Esophagus squamous epithelium (tissue), 5 donors: ENCODE results near the gene KANSL2. TPM values are rescaled to one million over a fixed set of nuclear protein-coding genes. Genes with fewer than 3 reads are reported as not detected.
"Not testable (repeated sequence)": the region's sequence is repeated elsewhere in the genome, so short reads cannot be mapped to it uniquely, and the experiment has no call there.

ENCODE experiments used
- DNase-seq: peaks from one replicate; lab custom pipeline; 2025; lab: John Stamatoyannopoulos, UW
- H3K27ac ChIP-seq, 4 donors: fragments of 200-600 bp; sonication (generic); one replicate each; pipeline ENCODE4 v1.5.1; 2016 to 2019; ENCODE audit warnings: mild to moderate bottlenecking in 1 of 4
- H3K27me3 ChIP-seq, 4 donors: fragments of 200-600 bp; sonication (generic); 1 replicate in 3 of 4; 2 replicates in 1 of 4; pipeline versions ENCODE4 v1.5.1 to v1.6.0; 2017 to 2021; ENCODE audit warnings: antibody characterized with exemption in 1 of 4
- H3K36me3 ChIP-seq, 3 donors: fragments of 200-600 bp; sonication (generic); one replicate each; pipeline ENCODE4 v1.5.1; 2016 to 2019
- H3K4me1 ChIP-seq, 3 donors: fragments of 200-600 bp; sonication (generic); one replicate each; pipeline ENCODE4 v1.5.1; 2017 to 2019
- H3K4me3 ChIP-seq, 4 donors: fragments of 200-600 bp; sonication (generic); 1 replicate in 3 of 4; 2 replicates in 1 of 4; pipeline ENCODE4 v1.5.1; 2016 to 2019; ENCODE audit warnings: mild to moderate bottlenecking in 2 of 4, moderate library complexity in 1 of 4
- H3K9me3 ChIP-seq, 3 donors: fragments of 200-600 bp; sonication (generic); one replicate each; pipeline ENCODE4 v1.5.1; 2016 to 2019
- CTCF ChIP-seq, 6 experiments: fragments of 450-650 bp in 4 of 6; fragments of 200-600 bp in 2 of 6; sonication (generic) in 2 of 6; IDR thresholded peaks; one replicate each; pipeline ENCODE4 v1.5.1; 2016 to 2019; ENCODE audit warnings: antibody characterized with exemption in 6 of 6, mild to moderate bottlenecking in 4 of 6, moderate library complexity in 4 of 6
- POLR2A ChIP-seq, 4 donors: fragments of 450-650 bp; IDR thresholded peaks; one replicate each; pipeline ENCODE4 v1.6.1; 2017; ENCODE audit warnings: antibody characterized with exemption in 4 of 4, mild to moderate bottlenecking in 4 of 4, moderate library complexity in 3 of 4
- WGBS, 2 donors: methylation state at CpG; one replicate each; pipeline ENCODE4 v1.1.5; 2018; 5-methylcytosine and 5-hydroxymethylcytosine counted together
- intact Hi-C: fragments of 100-400 bp; cut with DNase I; formaldehyde crosslinking; loops from one replicate; pipeline ENCODE4 v1.15.0; 2022
- total RNA-seq, 4 donors: library from RNA; depleted of rRNA; stranded (reverse); fragments of >200 nt; gene quantifications; one replicate each; pipeline ENCODE4 v1.1.0, GENCODE V29; 2016
- donor health status: DM: yes; HTN: yes; CAD: no.

The KANSL2 gene, protein sequence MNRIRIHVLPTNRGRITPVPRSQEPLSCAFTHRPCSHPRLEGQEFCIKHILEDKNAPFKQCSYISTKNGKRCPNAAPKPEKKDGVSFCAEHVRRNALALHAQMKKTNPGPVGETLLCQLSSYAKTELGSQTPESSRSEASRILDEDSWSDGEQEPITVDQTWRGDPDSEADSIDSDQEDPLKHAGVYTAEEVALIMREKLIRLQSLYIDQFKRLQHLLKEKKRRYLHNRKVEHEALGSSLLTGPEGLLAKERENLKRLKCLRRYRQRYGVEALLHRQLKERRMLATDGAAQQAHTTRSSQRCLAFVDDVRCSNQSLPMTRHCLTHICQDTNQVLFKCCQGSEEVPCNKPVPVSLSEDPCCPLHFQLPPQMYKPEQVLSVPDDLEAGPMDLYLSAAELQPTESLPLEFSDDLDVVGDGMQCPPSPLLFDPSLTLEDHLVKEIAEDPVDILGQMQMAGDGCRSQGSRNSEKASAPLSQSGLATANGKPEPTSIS
- total RNA-seq: 10 to 100 TPM; 23.9 to 46.0 (median 33.3) TPM

DNA sequence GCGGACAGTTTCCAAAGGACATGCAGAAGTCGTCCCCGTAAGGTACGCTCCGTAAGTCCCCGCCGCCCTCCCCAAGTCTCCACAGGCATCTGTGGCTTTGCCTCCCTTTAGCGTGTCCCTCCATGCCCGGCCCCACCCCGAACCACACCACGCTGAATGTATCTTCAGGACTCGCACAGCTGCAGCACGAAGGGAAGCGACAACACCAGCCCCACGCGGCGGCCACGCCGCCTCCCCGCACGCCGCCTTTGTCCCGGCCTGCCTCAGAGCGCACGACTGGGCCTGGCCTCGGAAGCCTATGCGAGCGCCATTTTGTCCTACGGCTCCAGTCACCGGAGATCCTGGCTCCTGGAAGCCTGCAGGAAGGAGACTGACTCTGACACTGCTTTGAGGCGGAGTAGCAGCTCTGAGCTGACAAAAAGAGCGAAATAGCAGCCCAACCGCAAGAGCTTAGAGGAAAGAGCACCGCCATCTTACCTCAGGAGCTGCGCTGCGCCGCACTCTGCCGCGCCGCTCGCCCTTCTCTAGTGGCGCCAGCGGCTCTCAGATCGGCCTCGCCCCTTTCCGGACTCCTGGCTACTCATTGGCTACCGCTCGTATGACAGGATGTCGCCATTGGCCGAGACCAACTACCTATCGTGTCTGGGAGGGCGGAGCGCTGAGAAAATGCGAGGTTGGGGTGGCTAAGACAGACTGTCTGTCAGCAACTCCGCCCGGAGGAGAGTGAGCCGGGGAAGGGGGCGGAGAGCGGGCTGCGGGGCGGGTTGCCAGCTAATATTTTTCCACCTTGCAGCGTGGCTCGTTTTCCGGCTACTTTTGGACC, at the start of gene KANSL2:
Gene KANSL2, minus strand, starts transcription at position 529 of the 823 bp plus-strand sequence. CDS start 606 bp downstream, outside the sequence.
- DNase-seq: peak; percentile 97

DNA sequence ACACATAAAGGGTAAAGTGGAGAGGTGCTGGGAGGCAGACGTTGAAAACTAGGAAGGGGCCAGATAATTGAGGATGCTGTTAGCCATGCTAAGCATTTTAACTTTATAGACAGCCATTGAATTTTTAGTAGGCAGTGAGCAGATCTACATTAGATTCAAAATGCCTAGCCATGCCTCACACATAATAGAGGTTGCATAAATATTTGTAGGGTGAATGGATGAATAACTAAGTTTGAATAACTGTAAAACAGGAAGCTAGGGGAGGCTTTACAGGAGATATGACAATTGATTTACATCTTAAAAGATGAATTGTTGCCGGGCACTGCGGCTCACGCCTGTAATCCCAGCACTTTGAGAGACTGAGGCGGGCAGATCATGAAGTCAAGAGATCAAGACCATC, 46.8 kb upstream of the KANSL2 start:
- no peak for DNase-seq
- no peak for TF ChIP-seq CTCF (IDR thresholded peaks at IDR 0.05)
- TF ChIP-seq POLR2A (IDR thresholded peaks at IDR 0.05): no peak
- Histone ChIP-seq H3K27me3 (no peaks in the 10 kb centered on the region), H3K4me3 (no peak overlapping the region), H3K27ac (no peak overlapping the region), H3K4me1 (no peaks in the 10 kb centered on the region), H3K9me3 (no peaks in the 10 kb centered on the region), H3K36me3 (no peaks in the 10 kb centered on the region)
- intact Hi-C loops: no loop called here
- WGBS, 2 donors: 68 to 76% methylated on average over 5 of the region's 5 CpGs

More for the DNA sequence above, at the start of gene KANSL2:
- Histone ChIP-seq H3K27ac (peak within 1 kb of the TSS; percentile 92 to 97 (median 93)), H3K4me3 (peak within 1 kb of the TSS; percentile 74 to 92 (median 78)), H3K36me3 (peaks cover 0 to 34% (median 7%) of the 10 kb centered on the region in 3 donors), H3K4me1 (peaks cover 18 to 52% (median 41%) of the 10 kb centered on the region in 3 donors), H3K27me3 (no peaks in the 10 kb centered on the region), H3K9me3 (no peaks in the 10 kb centered on the region)
- TF ChIP-seq POLR2A (IDR thresholded peaks at IDR 0.05) (peak in 3 of 4 donors; percentile 93 to 99 (median 99)), CTCF (IDR thresholded peaks at IDR 0.05) (peak in 2 of 6 experiments; percentile 7 to 12)
- intact Hi-C loops: no loop called here
- WGBS, 2 donors: 0% methylated on average over 17 to 44 of the region's 64 CpGs

DNA sequence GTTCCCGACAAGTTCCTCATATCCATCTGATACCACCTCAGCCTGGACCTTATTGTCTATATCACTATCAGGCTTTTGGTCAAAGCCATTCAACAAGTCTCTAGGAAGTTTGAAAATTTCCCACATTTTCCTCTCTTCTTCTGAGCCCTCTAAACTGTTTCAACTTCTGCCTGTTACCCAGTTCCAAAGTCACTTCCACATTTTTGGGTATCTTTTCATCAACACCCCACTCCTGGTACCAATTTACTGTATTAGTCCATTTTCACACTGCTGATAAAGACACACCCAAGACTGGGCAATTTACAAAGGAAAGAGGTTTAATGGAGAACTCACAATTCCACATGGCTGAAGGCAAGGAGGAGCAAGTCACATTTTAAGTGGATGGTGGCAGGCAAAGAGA, 38.7 kb upstream of the KANSL2 start:
- H3K36me3 ChIP-seq, H3K27ac ChIP-seq, H3K4me3 ChIP-seq, DNase-seq, intact Hi-C loops, H3K27me3 ChIP-seq: not testable (repeated sequence)
- Histone ChIP-seq H3K4me1 (peaks cover 0 to 12% (median under 1%) of the 10 kb centered on the region in 3 donors), H3K9me3 (peaks cover 0 to 19% (median 8%) of the 10 kb centered on the region in 3 donors)
- 96 to 100% methylated on average over 1 of the region's 1 CpG for WGBS, 2 donors

DNA sequence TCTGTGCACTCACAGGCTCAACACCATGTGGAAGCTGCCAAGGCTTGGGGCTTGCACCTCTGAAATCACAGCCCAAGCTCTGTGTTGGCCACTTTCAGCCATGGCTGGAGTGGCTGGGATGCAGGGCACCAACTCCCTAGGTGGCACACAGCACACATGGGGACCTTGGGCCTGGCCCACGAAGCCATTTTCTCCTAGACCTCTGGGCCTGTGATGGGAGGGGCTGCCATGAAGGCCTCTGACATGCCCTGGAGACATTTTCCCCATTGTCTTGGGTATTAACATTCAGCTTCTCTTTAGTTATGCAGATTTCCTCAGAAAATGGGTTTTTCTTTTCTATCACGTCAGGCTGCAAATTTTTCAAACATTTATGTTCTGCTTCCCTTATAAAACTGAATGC, 38.1 kb upstream of the KANSL2 start:
- intact Hi-C loops, H3K4me3 ChIP-seq, H3K27ac ChIP-seq, DNase-seq, H3K27me3 ChIP-seq, H3K36me3 ChIP-seq: not testable (repeated sequence)
- Histone ChIP-seq H3K4me1 (peaks cover 3 to 17% (median 6%) of the 10 kb centered on the region in 3 donors), H3K9me3 (peaks cover 0 to 19% (median 8%) of the 10 kb centered on the region in 3 donors)
- WGBS, 2 donors: 64 to 79% methylated on average over 2 of the region's 2 CpGs

DNA sequence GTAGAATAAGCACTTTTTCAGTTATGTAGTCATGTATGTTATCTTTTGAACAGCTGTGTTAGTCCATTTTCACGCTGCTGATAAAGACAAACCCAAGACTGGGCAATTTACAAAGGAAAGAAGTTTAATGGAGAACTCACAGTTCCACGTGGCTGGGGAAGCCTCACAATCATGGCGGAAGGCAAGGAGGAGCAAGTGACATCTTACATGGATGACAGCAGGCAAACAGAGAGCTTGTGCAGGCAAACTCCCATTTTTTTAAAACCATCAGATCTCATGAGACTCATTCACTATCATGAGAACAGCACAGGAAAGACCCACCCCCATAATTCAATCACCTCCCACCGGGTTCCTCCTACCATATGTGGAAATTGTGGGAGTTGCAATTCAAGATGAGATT, 37.0 kb upstream of the KANSL2 start:
- intact Hi-C loops: not testable (repeated sequence)

GRCh38 chr12:48717252-48717695, 35.2 kb upstream of the KANSL2 start:
- H3K36me3 ChIP-seq: peaks cover 0 to 26% (median 0%) of the 10 kb centered on the region in 3 donors
- no peak for DNase-seq
- peak overlapping the region; percentile 88 to 99 (median 96) for H3K27ac ChIP-seq
- TF ChIP-seq POLR2A (IDR thresholded peaks at IDR 0.05): no peak
- TF ChIP-seq CTCF (IDR thresholded peaks at IDR 0.05): no peak
- peaks cover 0 to 19% (median 8%) of the 10 kb centered on the region in 3 donors for H3K9me3 ChIP-seq
- H3K4me1 ChIP-seq: peaks cover 8 to 45% (median 25%) of the 10 kb centered on the region in 3 donors
- intact Hi-C loops: no loop called here
- peak overlapping the region; percentile 41 to 93 (median 86) for H3K4me3 ChIP-seq
- 10 to 27% methylated on average over 7 to 16 of the region's 21 CpGs for WGBS, 2 donors
- no peaks in the 10 kb centered on the region for H3K27me3 ChIP-seq

More for the DNA sequence above, 37.0 kb upstream of the KANSL2 start:
- Histone ChIP-seq H3K4me1 (peaks cover 8 to 29% (median 18%) of the 10 kb centered on the region in 3 donors), H3K9me3 (peaks cover 0 to 19% (median 8%) of the 10 kb centered on the region in 3 donors)
- H3K27me3 ChIP-seq, DNase-seq, H3K27ac ChIP-seq, H3K4me3 ChIP-seq, H3K36me3 ChIP-seq: not testable (repeated sequence)
- 76 to 83% methylated on average over 4 of the region's 4 CpGs for WGBS, 2 donors
